ENCODE data around the gene GPR180. TPM values are rescaled to one million over a fixed set of nuclear protein-coding genes. Genes with fewer than 3 reads are reported as not detected.

The GPR180 gene
- total and polyA plus RNA-seq, 2 of the 13 experiments (the other 11 are each of a cell fraction or from before 2014, with no cell fraction given) = not detected

GRCh38 chr13:94608586-94608985 is 6.9 kb downstream of the GPR180 start:
- H3K9ac ChIP-seq (ENCODE audit: insufficient read depth, low read depth, low read length) = no peak overlapping the region
- WGBS (ENCODE audit: low lambda C conversion rate) = 53% methylated on average over 1 of the region's 1 CpG
- no peak overlapping the region for H2AFZ ChIP-seq (ENCODE audit: low read length)
- no peak for DNase-seq (ENCODE audit: low spot score)
- TF ChIP-seq ZBTB33 (CRISPR knock-in tag; IDR thresholded peaks at IDR 0.05) = no peak
- TF ChIP-seq CHCHD3 (CRISPR knock-in tag; IDR thresholded peaks at IDR 0.05) = no peak
- no peak for ATAC-seq
- BruUV-seq (replicated peaks) = no TSS peak
- intact Hi-C loops (cut with micrococcal nuclease; ENCODE audit: unreplicated experiment) (no loop called here), in situ Hi-C loops (cut with HindIII; ENCODE audit: extremely low pct_ligation_motif_present, low pct_unique_long_range_greater_than_20kb) (no loop called here)
- CTCF ChIA-PET (ENCODE audit: low intra/inter-chr PET ratio, low total read pairs) = no interaction called here
- no peaks in the 10 kb centered on the region for H3K36me3 ChIP-seq (replicated peaks in 1 of 2; ENCODE audit: control insufficient read depth in 1 of 2, insufficient read depth in 2 of 2, low read length in 2 of 2)
- H3K9me3 ChIP-seq (ENCODE audit: low read length) = no peaks in the 10 kb centered on the region
- H3K79me2 ChIP-seq (ENCODE audit: insufficient read depth, low read length) = no peaks in the 10 kb centered on the region
- H3K27ac ChIP-seq (ENCODE audit: extremely low read length, insufficient read depth, low read length) = no peak overlapping the region
- POLR2A ChIA-PET = no interaction called here
- no peak overlapping the region for H3K4me2 ChIP-seq (ENCODE audit: low read depth, low read length)
- H4K20me1 ChIP-seq (ENCODE audit: insufficient read depth, low read length) = no peaks in the 10 kb centered on the region
- no peak overlapping the region for H3K4me3 ChIP-seq (replicated peaks in 1 of 3; ENCODE audit: insufficient read depth in 1 of 3, low read depth in 2 of 3, low read length in 3 of 3)
- no peak for FAIRE-seq
- H3K4me1 ChIP-seq (ENCODE audit: insufficient read depth, low read length) = no peaks in the 10 kb centered on the region
- H3K27me3 ChIP-seq (ENCODE audit: control insufficient read depth in 1 of 2, insufficient read depth in 2 of 2, low read length in 2 of 2) = no peaks in the 10 kb centered on the region

GRCh38 chr13:94609196-94609595 is 7.5 kb downstream of the GPR180 start:
- no peak overlapping the region for H3K9ac ChIP-seq (ENCODE audit: insufficient read depth, low read depth, low read length)
- no peaks in the 10 kb centered on the region for H4K20me1 ChIP-seq (ENCODE audit: insufficient read depth, low read length)
- H3K4me1 ChIP-seq (ENCODE audit: insufficient read depth, low read length) = no peaks in the 10 kb centered on the region
- WGBS (ENCODE audit: low lambda C conversion rate) = 93% methylated on average over 2 of the region's 2 CpGs
- no peak overlapping the region for H2AFZ ChIP-seq (ENCODE audit: low read length)
- no peaks in the 10 kb centered on the region for H3K9me3 ChIP-seq (ENCODE audit: low read length)
- FAIRE-seq (no peak), DNase-seq (ENCODE audit: low spot score) (no peak), ATAC-seq (no peak)
- no peak overlapping the region for H3K27ac ChIP-seq (ENCODE audit: extremely low read length, insufficient read depth, low read length)
- H3K4me3 ChIP-seq (replicated peaks in 1 of 3; ENCODE audit: insufficient read depth in 1 of 3, low read depth in 2 of 3, low read length in 3 of 3) = no peak overlapping the region
- intact Hi-C loops (cut with micrococcal nuclease; ENCODE audit: unreplicated experiment) (no loop called here), in situ Hi-C loops (cut with HindIII; ENCODE audit: extremely low pct_ligation_motif_present, low pct_unique_long_range_greater_than_20kb) (no loop called here)
- BruUV-seq (replicated peaks) = no TSS peak
- H3K4me2 ChIP-seq (ENCODE audit: low read depth, low read length) = no peak overlapping the region
- no peaks in the 10 kb centered on the region for H3K36me3 ChIP-seq (replicated peaks in 1 of 2; ENCODE audit: control insufficient read depth in 1 of 2, insufficient read depth in 2 of 2, low read length in 2 of 2)
- H3K79me2 ChIP-seq (ENCODE audit: insufficient read depth, low read length) = no peaks in the 10 kb centered on the region
- CTCF ChIA-PET (ENCODE audit: low intra/inter-chr PET ratio, low total read pairs) = no interaction called here
- no peaks in the 10 kb centered on the region for H3K27me3 ChIP-seq (ENCODE audit: control insufficient read depth in 1 of 2, insufficient read depth in 2 of 2, low read length in 2 of 2)
- POLR2A ChIA-PET = no interaction called here
- TF ChIP-seq TCF12 (IDR thresholded peaks at IDR 0.05) = no peak
- TF ChIP-seq TCF12 (CRISPR knock-in tag; IDR thresholded peaks at IDR 0.05) = no peak
- TF ChIP-seq ZUFSP (CRISPR knock-in tag; IDR thresholded peaks at IDR 0.05; ENCODE audit: borderline replicate concordance) = no peak
- no peak for TF ChIP-seq ATF4 (CRISPR knock-in tag; IDR thresholded peaks at IDR 0.05)
- TF ChIP-seq ZFP41 (CRISPR knock-in tag; IDR thresholded peaks at IDR 0.05; ENCODE audit: borderline replicate concordance) = no peak
- TF ChIP-seq PLRG1 (conservative IDR thresholded peaks at IDR 0.05) = no peak
- TF ChIP-seq ZNF775 (CRISPR knock-in tag; IDR thresholded peaks at IDR 0.05; ENCODE audit: borderline replicate concordance) = no peak
- no peak for TF ChIP-seq ATF7 (IDR thresholded peaks at IDR 0.05)
- no peak for TF ChIP-seq ATF7 (CRISPR knock-in tag; IDR thresholded peaks at IDR 0.05)
- TF ChIP-seq ELF4 (CRISPR knock-in tag; IDR thresholded peaks at IDR 0.05; ENCODE audit: borderline replicate concordance) = no peak
- no peak for TF ChIP-seq TBX2 (CRISPR knock-in tag; IDR thresholded peaks at IDR 0.05; ENCODE audit: borderline replicate concordance)
